NB4 (cell line): ENCODE data around the gene MCM3AP.

ENCODE experiments used
- CTCF ChIP-seq: IDR thresholded peaks from one replicate; pipeline ENCODE4 v1.5.1; 2012; ENCODE audit warnings: low read depth, low read length
- MYC ChIP-seq: IDR thresholded peaks from 2 replicates; pipeline ENCODE4 v1.6.1; 2011; ENCODE audit warnings: low read depth, low read length
- POLR2A ChIP-seq: IDR thresholded peaks from 2 replicates; pipeline ENCODE4 v1.6.1; 2011; ENCODE audit warnings: mild to moderate bottlenecking; ENCODE audit not compliant: insufficient read length; ENCODE audit errors: extremely low read depth

GRCh38 chr21:46237474-46237873 is 47.9 kb downstream of the MCM3AP start:
- no peak for TF ChIP-seq POLR2A
- TF ChIP-seq CTCF = no peak
- no peak for TF ChIP-seq MYC
